T1000 (cell line): Measurements from ENCODE around the gene MAPK8IP2.

ENCODE experiments used
- DNase-seq: peaks from one replicate; lab custom pipeline; 2025; ENCODE audit warnings: mixed read lengths; lab: John Stamatoyannopoulos, UW

Gene MAPK8IP2

GRCh38 chr22:50575426-50575941 lies 25.1 kb upstream of the MAPK8IP2 start:
- DNase-seq = no peak

- DNase-seq = no peak
Observed at GRCh38 chr22:50576070-50576469, 24.5 kb upstream of the MAPK8IP2 start.

GRCh38 chr22:50576806-50577696 lies 23.5 kb upstream of the MAPK8IP2 start:
- DNase-seq = no peak

GRCh38 chr22:50577697-50577986 lies 23.0 kb upstream of the MAPK8IP2 start:
- DNase-seq = no peak

- no peak for DNase-seq
Observed at GRCh38 chr22:50577987-50578775, 22.4 kb upstream of the MAPK8IP2 start, which contains the start of gene CPT1B. CPT1B (minus strand) TSS chr22:50578427; CDS start chr22:50577915, 512 bp downstream.

- DNase-seq = no peak
Observed at GRCh38 chr22:50578776-50579310, 21.8 kb upstream of the MAPK8IP2 start.

- DNase-seq = no peak
Observed at GRCh38 chr22:50579752-50580151, 20.8 kb upstream of the MAPK8IP2 start.

- no peak for DNase-seq
Observed at GRCh38 chr22:50581031-50581949, 19.3 kb upstream of the MAPK8IP2 start.

GRCh38 chr22:50581950-50582492 lies 18.6 kb upstream of the MAPK8IP2 start:
- no peak for DNase-seq

GRCh38 chr22:50582493-50583293 lies 17.9 kb upstream of the MAPK8IP2 start, which contains the start of gene CHKB:
CHKB (minus strand) TSS chr22:50582849; CDS start chr22:50582781, 68 bp downstream.
- peak; percentile 92 for DNase-seq

- no peak for DNase-seq
Observed at GRCh38 chr22:50583294-50583861, 17.2 kb upstream of the MAPK8IP2 start.

- no peak for DNase-seq
Observed at GRCh38 chr22:50584106-50585096, 16.2 kb upstream of the MAPK8IP2 start.

- DNase-seq = no peak
Observed at GRCh38 chr22:50585238-50585637, 15.4 kb upstream of the MAPK8IP2 start.

GRCh38 chr22:50585781-50586180 lies 14.8 kb upstream of the MAPK8IP2 start:
- DNase-seq = no peak

GRCh38 chr22:50586416-50586815 lies 14.2 kb upstream of the MAPK8IP2 start:
- DNase-seq = no peak

- no peak for DNase-seq
Observed at GRCh38 chr22:50587407-50587806, 13.2 kb upstream of the MAPK8IP2 start.

GRCh38 chr22:50595189-50595588 lies 5.4 kb upstream of the MAPK8IP2 start:
- no peak for DNase-seq

- no peak for DNase-seq
Observed at GRCh38 chr22:50597097-50597496, 3.5 kb upstream of the MAPK8IP2 start.
